ENCODE measurements around the gene TCF21.

- TF ChIP-seq POLR2A (IDR thresholded peaks at IDR 0.05; ENCODE audit: low read length) (no peak), GATA1 (IDR thresholded peaks at IDR 0.05; ENCODE audit: low read depth, low read length) (no peak)
Observed at GRCh38 chr6:133918208-133918930, 29.5 kb downstream of the TCF21 start.
